Gastrocnemius medialis (tissue), 4 donors: ENCODE data around the gene ZPBP2.

ENCODE experiments used
- CTCF ChIP-seq, 5 experiments: fragments of 450-650 bp in 3 of 5; fragments of 200-600 bp in 2 of 5; sonication (generic) in 2 of 5; IDR thresholded peaks in 4 of 5; conservative IDR thresholded peaks in 1 of 5; 1 replicate in 4 of 5; 2 replicates in 1 of 5; pipeline ENCODE4 v1.5.1; 2016 to 2019; ENCODE audit warnings: antibody characterized with exemption in 5 of 5, mild to moderate bottlenecking in 3 of 5, moderate library complexity in 3 of 5
- POLR2A ChIP-seq, 2 donors: fragments of 450-650 bp; IDR thresholded peaks; one replicate each; pipeline ENCODE4 v1.6.1; 2017; ENCODE audit warnings: antibody characterized with exemption in 2 of 2, mild to moderate bottlenecking in 2 of 2, moderate library complexity in 2 of 2

GRCh38 chr17:39822051-39822451, 46.0 kb upstream of the ZPBP2 start:
- no peak for TF ChIP-seq CTCF (IDR thresholded peaks at IDR 0.05 in 4 of 5, conservative IDR thresholded peaks at IDR 0.05 in 1 of 5)
- no peak for TF ChIP-seq POLR2A (IDR thresholded peaks at IDR 0.05)
